ENCODE results near the gene NECAB3. TPM values are rescaled to one million over a fixed set of nuclear protein-coding genes. Genes with fewer than 3 reads are reported as not detected.

The NECAB3 gene
- total and polyA plus RNA-seq, 2 of the 13 experiments (the other 11 are each of a cell fraction or from before 2014, with no cell fraction given): 61.5 to 65.5 TPM

DNA sequence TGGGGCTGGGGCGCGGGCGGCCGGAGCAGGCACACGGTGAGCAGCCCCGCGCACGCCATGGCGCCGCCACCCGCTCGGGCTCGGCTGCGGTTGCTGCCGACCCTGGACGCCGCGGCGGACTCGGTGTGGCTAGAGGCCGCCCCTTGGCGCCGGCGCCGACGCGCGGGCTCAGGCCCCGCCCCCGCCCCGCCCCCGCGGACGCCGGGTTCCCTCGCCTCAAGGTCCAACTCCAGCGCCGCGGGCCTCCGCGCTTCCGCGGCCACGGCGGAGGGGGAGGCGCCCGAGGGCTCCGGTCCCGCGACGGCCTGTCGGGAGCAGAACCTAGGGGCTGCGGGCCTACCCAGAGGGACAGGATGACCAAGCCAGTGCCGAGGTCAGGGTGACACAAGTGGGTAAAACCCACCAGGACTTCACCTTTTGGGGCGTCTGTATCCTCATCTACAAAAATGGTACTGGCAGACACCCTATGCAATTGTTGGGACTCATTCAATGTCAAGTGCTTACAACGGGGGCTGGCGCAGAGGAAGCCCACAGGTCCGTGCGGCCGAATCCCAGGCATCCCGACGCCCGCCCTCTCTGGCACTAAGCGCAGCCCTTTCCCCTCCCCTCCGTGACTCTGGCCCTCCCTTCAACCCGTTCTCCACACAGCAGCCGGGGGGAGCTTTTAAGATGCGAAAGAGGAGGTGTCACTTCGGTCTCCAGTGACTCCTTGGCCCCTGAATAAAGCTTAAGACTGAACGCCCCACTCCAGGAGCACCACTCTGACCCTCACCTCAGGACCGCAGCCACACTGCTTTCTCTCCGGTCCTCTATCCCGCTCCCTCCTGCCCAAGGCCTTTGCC is at the start of gene NECAB3 (continued):
- TF ChIP-seq NAIF1 (CRISPR knock-in tag; IDR thresholded peaks at IDR 0.05; ENCODE audit: borderline replicate concordance) (peak; percentile 68; the same call in 1 of the 2 replicates), ZNF33A (CRISPR knock-in tag; IDR thresholded peaks at IDR 0.05; ENCODE audit: borderline replicate concordance) (peak; percentile 60; the same call in 1 of the 2 replicates), ZFP90 (CRISPR knock-in tag; IDR thresholded peaks at IDR 0.05; ENCODE audit: borderline replicate concordance) (peak; percentile 72; the same call in 1 of the 2 replicates), HNRNPUL1 (IDR thresholded peaks at IDR 0.05; ENCODE audit: low read depth, low read length) (no peak), MXI1 (IDR thresholded peaks at IDR 0.05; ENCODE audit: borderline replicate concordance, low read depth, low read length) (peak; percentile 87; the same call in 2 of the 3 replicates), TEAD2 (CRISPR knock-in tag; IDR thresholded peaks at IDR 0.05) (no peak), SP1 (IDR thresholded peaks at IDR 0.05) (no peak), SP1 (CRISPR knock-in tag; IDR thresholded peaks at IDR 0.05) (peak; percentile 65), SRSF4 (IDR thresholded peaks at IDR 0.05; ENCODE audit: low read depth, low read length, poor library complexity, severe bottlenecking) (no peak), ZNF510 (CRISPR knock-in tag; IDR thresholded peaks at IDR 0.05; ENCODE audit: low read depth) (peak; percentile 93; the same call in 1 of the 2 replicates), TOE1 (CRISPR knock-in tag; IDR thresholded peaks at IDR 0.05) (peak; percentile 87), ZNF883 (CRISPR knock-in tag; IDR thresholded peaks at IDR 0.05; ENCODE audit: not compliant biosample characterization) (peak; percentile 57), GTF2F1 (IDR thresholded peaks at IDR 0.05; ENCODE audit: low read length) (no peak), ATM (IDR thresholded peaks at IDR 0.05; ENCODE audit: borderline replicate concordance) (no peak), ARID2 (CRISPR knock-in tag; IDR thresholded peaks at IDR 0.05; ENCODE audit: borderline replicate concordance) (0 out of 2 replicates have a peak, but pooled peaks have one; percentile 6), NR2F2 (IDR thresholded peaks at IDR 0.05; ENCODE audit: borderline replicate concordance, low read depth) (peak; percentile 37; the same call in 1 of the 2 replicates), ARNT (IDR thresholded peaks at IDR 0.05) (no peak), FIP1L1 (IDR thresholded peaks at IDR 0.05; ENCODE audit: borderline replicate concordance, insufficient read depth, low read depth, low read length) (no peak), ZNF274 (CRISPR knock-in tag; IDR thresholded peaks at IDR 0.05) (peak; percentile 78), PITX1 (CRISPR knock-in tag; IDR thresholded peaks at IDR 0.05) (no peak; the same call in 1 of the 2 replicates), SRSF1 (optimal IDR thresholded peaks at IDR 0.05; ENCODE audit: low read depth, low read length) (peak; percentile 91)
- TF ChIP-seq, protein P1, sequence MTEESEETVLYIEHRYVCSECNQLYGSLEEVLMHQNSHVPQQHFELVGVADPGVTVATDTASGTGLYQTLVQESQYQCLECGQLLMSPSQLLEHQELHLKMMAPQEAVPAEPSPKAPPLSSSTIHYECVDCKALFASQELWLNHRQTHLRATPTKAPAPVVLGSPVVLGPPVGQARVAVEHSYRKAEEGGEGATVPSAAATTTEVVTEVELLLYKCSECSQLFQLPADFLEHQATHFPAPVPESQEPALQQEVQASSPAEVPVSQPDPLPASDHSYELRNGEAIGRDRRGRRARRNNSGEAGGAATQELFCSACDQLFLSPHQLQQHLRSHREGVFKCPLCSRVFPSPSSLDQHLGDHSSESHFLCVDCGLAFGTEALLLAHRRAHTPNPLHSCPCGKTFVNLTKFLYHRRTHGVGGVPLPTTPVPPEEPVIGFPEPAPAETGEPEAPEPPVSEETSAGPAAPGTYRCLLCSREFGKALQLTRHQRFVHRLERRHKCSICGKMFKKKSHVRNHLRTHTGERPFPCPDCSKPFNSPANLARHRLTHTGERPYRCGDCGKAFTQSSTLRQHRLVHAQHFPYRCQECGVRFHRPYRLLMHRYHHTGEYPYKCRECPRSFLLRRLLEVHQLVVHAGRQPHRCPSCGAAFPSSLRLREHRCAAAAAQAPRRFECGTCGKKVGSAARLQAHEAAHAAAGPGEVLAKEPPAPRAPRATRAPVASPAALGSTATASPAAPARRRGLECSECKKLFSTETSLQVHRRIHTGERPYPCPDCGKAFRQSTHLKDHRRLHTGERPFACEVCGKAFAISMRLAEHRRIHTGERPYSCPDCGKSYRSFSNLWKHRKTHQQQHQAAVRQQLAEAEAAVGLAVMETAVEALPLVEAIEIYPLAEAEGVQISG (CRISPR knock-in tag; IDR thresholded peaks at IDR 0.05): peak; percentile 89
- TF ChIP-seq, protein P2, sequence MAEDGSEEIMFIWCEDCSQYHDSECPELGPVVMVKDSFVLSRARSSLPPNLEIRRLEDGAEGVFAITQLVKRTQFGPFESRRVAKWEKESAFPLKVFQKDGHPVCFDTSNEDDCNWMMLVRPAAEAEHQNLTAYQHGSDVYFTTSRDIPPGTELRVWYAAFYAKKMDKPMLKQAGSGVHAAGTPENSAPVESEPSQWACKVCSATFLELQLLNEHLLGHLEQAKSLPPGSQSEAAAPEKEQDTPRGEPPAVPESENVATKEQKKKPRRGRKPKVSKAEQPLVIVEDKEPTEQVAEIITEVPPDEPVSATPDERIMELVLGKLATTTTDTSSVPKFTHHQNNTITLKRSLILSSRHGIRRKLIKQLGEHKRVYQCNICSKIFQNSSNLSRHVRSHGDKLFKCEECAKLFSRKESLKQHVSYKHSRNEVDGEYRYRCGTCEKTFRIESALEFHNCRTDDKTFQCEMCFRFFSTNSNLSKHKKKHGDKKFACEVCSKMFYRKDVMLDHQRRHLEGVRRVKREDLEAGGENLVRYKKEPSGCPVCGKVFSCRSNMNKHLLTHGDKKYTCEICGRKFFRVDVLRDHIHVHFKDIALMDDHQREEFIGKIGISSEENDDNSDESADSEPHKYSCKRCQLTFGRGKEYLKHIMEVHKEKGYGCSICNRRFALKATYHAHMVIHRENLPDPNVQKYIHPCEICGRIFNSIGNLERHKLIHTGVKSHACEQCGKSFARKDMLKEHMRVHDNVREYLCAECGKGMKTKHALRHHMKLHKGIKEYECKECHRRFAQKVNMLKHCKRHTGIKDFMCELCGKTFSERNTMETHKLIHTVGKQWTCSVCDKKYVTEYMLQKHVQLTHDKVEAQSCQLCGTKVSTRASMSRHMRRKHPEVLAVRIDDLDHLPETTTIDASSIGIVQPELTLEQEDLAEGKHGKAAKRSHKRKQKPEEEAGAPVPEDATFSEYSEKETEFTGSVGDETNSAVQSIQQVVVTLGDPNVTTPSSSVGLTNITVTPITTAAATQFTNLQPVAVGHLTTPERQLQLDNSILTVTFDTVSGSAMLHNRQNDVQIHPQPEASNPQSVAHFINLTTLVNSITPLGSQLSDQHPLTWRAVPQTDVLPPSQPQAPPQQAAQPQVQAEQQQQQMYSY (CRISPR knock-in tag; IDR thresholded peaks at IDR 0.05): peak; percentile 78; the same call in 1 of the 2 replicates
